Activated CD4-positive, alpha-beta memory T cell treated with anti-CD3 and anti-CD28 coated beads for 36 hours (primary cell): ENCODE data around the gene ZNF75A. TPM values are rescaled to one million over a fixed set of nuclear protein-coding genes. Genes with fewer than 3 reads are reported as not detected.

Experiments
- CTCF ChIA-PET: fragments of 350-600 bp; sonication (Branson Sonifier 250); formaldehyde crosslinking; loops from one replicate; lab custom pipeline; 2021; ENCODE audit warnings: antibody characterized with exemption, inconsistent platforms; lab: Charles Lee
- POLR2A ChIA-PET: fragments of 350-600 bp; sonication (Branson Sonifier 250); formaldehyde crosslinking; loops from one replicate; lab custom pipeline; 2021; ENCODE audit warnings: antibody characterized with exemption; lab: Charles Lee
- DNase-seq: peaks from one replicate; pipeline ENCODE4 v3.0.0-alpha.2; 2020
- H3K27ac Mint-ChIP-seq: one replicate; pipeline ENCODE4 v1.8.0; 2021; ENCODE audit warnings: mixed read lengths
- H3K27me3 Mint-ChIP-seq: one replicate; pipeline ENCODE4 v1.8.0; 2021; ENCODE audit warnings: mixed read lengths
- H3K36me3 Mint-ChIP-seq: one replicate; pipeline ENCODE4 v1.8.0; 2021; ENCODE audit warnings: mixed read lengths
- H3K4me1 Mint-ChIP-seq: one replicate; pipeline ENCODE4 v1.8.0; 2021; ENCODE audit warnings: low read depth, mixed read lengths
- H3K4me3 Mint-ChIP-seq: one replicate; pipeline ENCODE4 v1.8.0; 2021; ENCODE audit warnings: mild to moderate bottlenecking, mixed read lengths
- H3K9me3 Mint-ChIP-seq: one replicate; pipeline ENCODE4 v1.8.0; 2021; ENCODE audit warnings: mixed read lengths
- intact Hi-C: fragments of 100-400 bp; cut with micrococcal nuclease; formaldehyde crosslinking; loops from one replicate; pipeline ENCODE4 v1.15.1; 2023
- total RNA-seq, 2 experiments: library from RNA; stranded (reverse); gene quantifications; one replicate each; pipeline ENCODE4 v1.2.3, GENCODE V29; 2021

The ZNF75A gene
- total RNA-seq, 2 experiments from 2014 or later = 19.3 to 20.0 TPM

GRCh38 chr16:3295209-3295608 is 10.1 kb upstream of the ZNF75A start:
- H3K36me3 Mint-ChIP-seq = peaks cover 73% of the 10 kb centered on the region
- intact Hi-C loops = no loop called here
- no peak for DNase-seq
- H3K9me3 Mint-ChIP-seq = peaks cover 85% of the 10 kb centered on the region
- POLR2A ChIA-PET = no interaction called here
- H3K4me3 Mint-ChIP-seq = no peak overlapping the region
- no peak overlapping the region for H3K27ac Mint-ChIP-seq
- H3K4me1 Mint-ChIP-seq = peaks cover 3% of the 10 kb centered on the region
- H3K27me3 Mint-ChIP-seq = no peaks in the 10 kb centered on the region
- CTCF ChIA-PET = no interaction called here

- DNase-seq = no peak
- POLR2A ChIA-PET = no interaction called here
- intact Hi-C loops = no loop called here
- CTCF ChIA-PET = no interaction called here
- H3K4me1 Mint-ChIP-seq = peaks cover 3% of the 10 kb centered on the region
- peaks cover 85% of the 10 kb centered on the region for H3K9me3 Mint-ChIP-seq
- H3K27me3 Mint-ChIP-seq = no peaks in the 10 kb centered on the region
- H3K27ac Mint-ChIP-seq = no peak overlapping the region
- peaks cover 73% of the 10 kb centered on the region for H3K36me3 Mint-ChIP-seq
- H3K4me3 Mint-ChIP-seq = no peak overlapping the region
Observed at GRCh38 chr16:3295783-3296182, 9.5 kb upstream of the ZNF75A start.

- Mint-ChIP-seq H3K4me1 (peaks cover 12% of the 10 kb centered on the region), H3K27me3 (no peaks in the 10 kb centered on the region), H3K36me3 (peaks cover 72% of the 10 kb centered on the region), H3K9me3 (peaks cover 70% of the 10 kb centered on the region), H3K4me3 (peak overlapping the region; percentile 71), H3K27ac (peak overlapping the region; percentile 54)
- ChIA-PET CTCF (interaction anchor here (1.7 kb wide), 1 partner anchor 20 kb away, joined by 4 read pairs; no protein-coding TSS in a partner anchor), POLR2A (interaction anchor here (1.0 to 2.7 kb wide), 2 partner anchors 21 to 97 kb away, joined by 3 to 19 read pairs; partner anchors contain the start of genes ZNF174, ZNF263 and ZSCAN32)
- intact Hi-C loops = no loop called here
- no peak for DNase-seq
Observed at GRCh38 chr16:3304370-3304769, 927 bp upstream of the ZNF75A start.

- ChIA-PET CTCF (interaction anchor here (1.4 to 1.8 kb wide), 2 partner anchors 10 to 95 kb away, joined by 3 read pairs; partner anchors contain the start of genes ZNF174 and ZSCAN32), POLR2A (interaction anchor here (0.9 to 2.7 kb wide), 3 partner anchors 23 to 95 kb away, joined by 3 to 19 read pairs (median 4); partner anchors contain the start of genes ZNF174, ZNF263 and ZSCAN32)
- Mint-ChIP-seq H3K27ac (peak overlapping the region; percentile 54), H3K4me1 (peaks cover 12% of the 10 kb centered on the region), H3K9me3 (peaks cover 69% of the 10 kb centered on the region), H3K36me3 (peaks cover 69% of the 10 kb centered on the region), H3K27me3 (no peaks in the 10 kb centered on the region), H3K4me3 (peak overlapping the region; percentile 71)
- intact Hi-C loops = no loop called here
- no peak for DNase-seq
Observed at GRCh38 chr16:3306078-3306477, 781 bp downstream of the ZNF75A start.

- H3K4me1 Mint-ChIP-seq = no peaks in the 10 kb centered on the region
Observed at GRCh38 chr16:3311496-3311895, 6.2 kb downstream of the ZNF75A start.

GRCh38 chr16:3317315-3317999 is 12.2 kb downstream of the ZNF75A start:
- ChIA-PET CTCF (interaction anchor here (0.6 kb wide), 1 partner anchor 80 kb away, joined by 3 read pairs; no protein-coding TSS in a partner anchor), POLR2A (no interaction called here)
- Mint-ChIP-seq H3K27ac (no peak overlapping the region), H3K4me1 (no peaks in the 10 kb centered on the region), H3K36me3 (peaks cover 79% of the 10 kb centered on the region), H3K4me3 (no peak overlapping the region), H3K9me3 (peaks cover 95% of the 10 kb centered on the region), H3K27me3 (no peaks in the 10 kb centered on the region)
- no peak for DNase-seq
- intact Hi-C loops = no loop called here

More at GRCh38 chr16:3311496-3311895, 6.2 kb downstream of the ZNF75A start:
- POLR2A ChIA-PET = no interaction called here
- CTCF ChIA-PET = no interaction called here
- Mint-ChIP-seq H3K9me3 (peaks cover 87% of the 10 kb centered on the region), H3K36me3 (peaks cover 94% of the 10 kb centered on the region), H3K27me3 (no peaks in the 10 kb centered on the region), H3K4me3 (no peak overlapping the region), H3K27ac (no peak overlapping the region)
- DNase-seq = no peak
- intact Hi-C loops = no loop called here

- CTCF ChIA-PET = no interaction called here
- intact Hi-C loops = no loop called here
- Mint-ChIP-seq H3K4me3 (no peak overlapping the region), H3K36me3 (peaks cover 44% of the 10 kb centered on the region), H3K27ac (no peak overlapping the region), H3K9me3 (peaks cover 77% of the 10 kb centered on the region), H3K27me3 (no peaks in the 10 kb centered on the region), H3K4me1 (no peaks in the 10 kb centered on the region)
- POLR2A ChIA-PET = no interaction called here
- DNase-seq = no peak
Observed at GRCh38 chr16:3321816-3322215, 16.5 kb downstream of the ZNF75A start.

- Mint-ChIP-seq H3K4me1 (no peaks in the 10 kb centered on the region), H3K4me3 (no peak overlapping the region), H3K27ac (no peak overlapping the region), H3K9me3 (peaks cover 42% of the 10 kb centered on the region), H3K27me3 (no peaks in the 10 kb centered on the region), H3K36me3 (peaks cover 9% of the 10 kb centered on the region)
- intact Hi-C loops = no loop called here
- CTCF ChIA-PET = no interaction called here
- DNase-seq = no peak
- POLR2A ChIA-PET = no interaction called here
Observed at GRCh38 chr16:3327514-3327913, 22.2 kb downstream of the ZNF75A start.

- POLR2A ChIA-PET = no interaction called here
- intact Hi-C loops = no loop called here
Observed at GRCh38 chr16:3328104-3328503, 22.8 kb downstream of the ZNF75A start.

GRCh38 chr16:3328643-3329042 is 23.3 kb downstream of the ZNF75A start:
- Mint-ChIP-seq H3K27ac (no peak overlapping the region), H3K4me1 (no peaks in the 10 kb centered on the region), H3K9me3 (peaks cover 34% of the 10 kb centered on the region), H3K4me3 (no peak overlapping the region), H3K36me3 (peaks cover 7% of the 10 kb centered on the region), H3K27me3 (no peaks in the 10 kb centered on the region)
- ChIA-PET POLR2A (no interaction called here), CTCF (no interaction called here)
- intact Hi-C loops = no loop called here
- DNase-seq = no peak

More at GRCh38 chr16:3328104-3328503, 22.8 kb downstream of the ZNF75A start:
- Mint-ChIP-seq H3K4me1 (no peaks in the 10 kb centered on the region), H3K27me3 (no peaks in the 10 kb centered on the region), H3K9me3 (peaks cover 37% of the 10 kb centered on the region), H3K27ac (no peak overlapping the region), H3K36me3 (peaks cover 6% of the 10 kb centered on the region), H3K4me3 (no peak overlapping the region)
- CTCF ChIA-PET = no interaction called here
- DNase-seq = no peak

- ChIA-PET CTCF (no interaction called here), POLR2A (no interaction called here)
- no peak overlapping the region for H3K4me3 Mint-ChIP-seq
- no peaks in the 10 kb centered on the region for H3K4me1 Mint-ChIP-seq
- no peaks in the 10 kb centered on the region for H3K36me3 Mint-ChIP-seq
- no peak overlapping the region for H3K27ac Mint-ChIP-seq
- DNase-seq = no peak
- intact Hi-C loops = no loop called here
- H3K9me3 Mint-ChIP-seq = no peaks in the 10 kb centered on the region
- H3K27me3 Mint-ChIP-seq = no peaks in the 10 kb centered on the region
Observed at GRCh38 chr16:3346041-3346440, 40.7 kb downstream of the ZNF75A start.

- ChIA-PET POLR2A (no interaction called here), CTCF (no interaction called here)
- no peaks in the 10 kb centered on the region for H3K9me3 Mint-ChIP-seq
- intact Hi-C loops = no loop called here
- H3K36me3 Mint-ChIP-seq = no peaks in the 10 kb centered on the region
- H3K27me3 Mint-ChIP-seq = no peaks in the 10 kb centered on the region
- no peak overlapping the region for H3K27ac Mint-ChIP-seq
- H3K4me1 Mint-ChIP-seq = no peaks in the 10 kb centered on the region
- no peak for DNase-seq
- no peak overlapping the region for H3K4me3 Mint-ChIP-seq
Observed at GRCh38 chr16:3347586-3347985, 42.3 kb downstream of the ZNF75A start.
